Right ventricle myocardium superior (tissue), 1 donor: ENCODE results near the gene GPBAR1. TPM values are rescaled to one million over a fixed set of nuclear protein-coding genes. Genes with fewer than 3 reads are reported as not detected.

Experiments used
- ATAC-seq: fragments of 200-7000 bp; cut with Tn5 transposase; one replicate; pipeline ENCODE4 v1.9.1; 2020; ENCODE audit warnings: mild to moderate bottlenecking; ENCODE audit not compliant: poor library complexity
- DNase-seq: peaks from one replicate; pipeline ENCODE4 v3.0.0-alpha.2; 2020
- intact Hi-C: fragments of 100-400 bp; cut with DNase I; formaldehyde crosslinking; loops from one replicate; pipeline ENCODE4 v1.11.2; 2022
- long read RNA-seq: library from polyadenylated mRNA; unstranded; transcript quantifications from one replicate; pipeline ENCODE4 v2.0.0, GENCODE V29; 2021
- total RNA-seq: library from RNA; stranded (reverse); fragmentation: NEBNext Ultra II Directional; extraction: Animal tissue kit (Norgen Biotek cat#: 25700); gene quantifications from one replicate; pipeline ENCODE4 v1.2.1, GENCODE V29; 2021
- donor health status: DM: no; HTN: yes; CAD: no; lungs with severe emphysema.

Gene GPBAR1
- 1.8 TPM for total RNA-seq
- long read RNA-seq, partial matches to known transcripts: 1 of 4 reads
- long read RNA-seq, other reads (novel, unspliced or antisense): 0 of 4 reads

DNA sequence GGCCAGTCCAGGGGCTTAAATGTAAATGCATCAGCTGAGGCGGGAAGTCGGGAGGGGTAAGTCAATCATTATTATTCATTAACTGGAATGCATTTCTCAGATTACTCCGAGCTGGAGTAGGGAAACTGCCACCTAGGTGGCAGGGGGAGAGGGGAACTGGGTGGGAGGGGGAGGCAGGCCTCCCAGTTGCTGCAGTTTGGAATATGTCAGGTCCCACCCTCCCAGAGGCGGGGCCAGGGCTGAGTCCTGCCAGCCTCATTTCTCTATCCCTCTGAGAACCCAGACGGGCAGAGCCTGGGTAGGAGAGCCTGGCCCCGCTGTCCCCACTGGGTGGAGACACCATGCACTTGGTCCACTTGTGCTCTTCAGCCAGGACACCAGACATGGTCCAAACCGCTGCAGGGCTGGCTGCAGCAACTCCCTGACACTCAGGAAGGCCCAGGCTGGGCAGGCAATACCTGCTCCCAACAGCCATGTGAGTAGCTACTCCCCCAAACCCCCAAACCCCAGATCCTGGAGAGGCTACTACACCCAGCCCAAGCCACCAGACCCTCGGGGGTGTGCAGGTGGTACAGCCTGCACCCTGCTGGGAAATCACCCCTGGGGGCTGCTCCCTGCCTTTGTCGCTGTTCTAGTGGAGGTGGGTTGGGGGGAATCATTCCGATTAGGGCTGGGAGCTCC is at the start of gene GPBAR1:
Gene GPBAR1 (plus strand): TSS at position 274 of the 681 bp plus-strand sequence. CDS start 1,710 bp downstream, outside the sequence.
- ATAC-seq (peak; percentile 34), DNase-seq (peak; percentile 74)
- intact Hi-C loops: no loop called here

DNA sequence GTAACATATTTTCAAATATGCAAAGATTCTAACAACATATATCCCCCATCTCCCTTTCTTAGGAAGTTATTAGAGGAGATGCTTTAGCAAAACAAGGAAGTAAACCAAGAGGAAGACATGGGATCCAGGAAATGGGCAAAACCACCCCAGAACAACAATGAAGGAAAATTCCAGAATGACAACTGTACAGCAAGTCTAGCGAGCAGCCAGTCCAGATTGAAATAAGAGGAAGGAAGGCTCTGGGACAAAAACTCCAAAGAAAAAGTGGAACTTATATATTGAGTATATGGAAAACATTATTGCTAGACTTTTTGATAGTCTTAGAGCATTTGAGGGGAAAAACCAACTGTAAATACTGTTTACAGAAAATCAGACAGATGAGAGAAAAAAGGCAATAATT is 46.7 kb upstream of the GPBAR1 start:
- ATAC-seq (no peak), DNase-seq (no peak)
- intact Hi-C loops: no loop called here

DNA sequence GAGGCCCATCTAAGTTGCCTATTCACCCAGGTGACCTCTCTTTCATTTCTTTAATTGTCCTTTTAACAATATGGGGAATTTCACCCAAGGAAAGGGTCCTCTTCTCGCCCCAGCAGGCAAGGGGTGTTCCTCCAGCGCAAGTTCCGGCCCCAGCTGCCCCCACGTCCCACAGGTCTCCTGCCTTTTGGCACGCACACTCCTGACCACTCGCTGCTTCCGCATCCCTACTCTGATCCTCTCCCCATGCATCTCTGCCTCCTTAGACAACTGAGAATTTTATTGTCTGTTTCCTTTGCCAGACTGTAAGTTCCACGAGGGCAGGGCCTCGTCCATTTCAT is 44.5 kb upstream of the GPBAR1 start:
- DNase-seq (peak; percentile 46), ATAC-seq (peak; percentile 7)
- intact Hi-C loops: no loop called here

DNA sequence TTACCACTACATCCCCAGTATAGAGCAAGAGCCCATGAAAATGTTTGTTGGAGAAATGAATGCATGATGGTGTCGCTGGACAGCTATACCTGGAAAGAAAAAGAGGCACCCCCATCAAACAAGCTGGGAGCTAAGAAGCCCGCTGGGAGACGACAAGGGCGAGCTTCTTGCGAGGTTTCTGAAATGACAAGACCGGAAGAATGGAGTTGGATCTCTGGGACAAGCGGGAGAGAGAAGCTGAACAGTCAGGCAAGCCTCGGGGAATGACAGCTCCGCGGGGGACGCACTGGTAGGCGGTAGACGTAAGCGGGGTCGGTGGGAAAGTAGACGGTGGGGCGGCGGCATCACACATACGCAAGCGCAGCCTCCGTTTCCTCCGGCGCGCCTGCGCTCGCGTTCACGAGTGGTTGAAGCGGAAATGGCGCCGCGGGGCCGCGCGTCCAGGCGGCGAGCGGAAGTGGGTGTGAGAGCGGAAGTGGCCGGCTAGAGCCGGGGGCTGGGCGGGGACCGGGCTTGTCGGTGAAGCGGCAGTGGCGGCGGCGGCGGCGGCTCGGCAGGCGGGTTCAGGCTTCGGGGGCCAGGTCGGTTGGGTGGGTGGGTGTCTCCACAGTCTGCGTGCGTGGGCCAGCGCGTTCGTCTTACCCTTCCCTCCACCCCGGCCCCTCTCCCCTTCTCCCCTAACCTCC is 44.0 kb upstream of the GPBAR1 start, which contains the start of gene ARPC2:
Gene ARPC2 (plus strand): TSS at position 516 of the 686 bp plus-strand sequence. CDS start 282 bp downstream, outside the sequence.
- DNase-seq (peak; percentile 98), ATAC-seq (peak; percentile 99)
- intact Hi-C loops: no loop called here

- ATAC-seq (peak; percentile 64), DNase-seq (peak; percentile 68)
- intact Hi-C loops: no loop called here
These were observed 43.2 kb upstream of the GPBAR1 start for GRCh38 chr2:218217360-218218267.

- intact Hi-C loops: no loop called here
- no peak for ATAC-seq
- no peak for DNase-seq
These were observed 42.3 kb upstream of the GPBAR1 start for GRCh38 chr2:218218268-218219185.

GRCh38 chr2:218219934-218220333 is 40.9 kb upstream of the GPBAR1 start:
- DNase-seq (no peak), ATAC-seq (no peak)
- intact Hi-C loops: loop anchor here (5.0 kb wide), 1 partner anchor 37 kb away; no protein-coding TSS in a partner anchor

- ATAC-seq (no peak), DNase-seq (peak; percentile 55)
- intact Hi-C loops: loop anchor here (5.0 kb wide), 1 partner anchor 36 kb away; no protein-coding TSS in a partner anchor
These were observed 39.8 kb upstream of the GPBAR1 start for GRCh38 chr2:218221000-218221399.

DNA sequence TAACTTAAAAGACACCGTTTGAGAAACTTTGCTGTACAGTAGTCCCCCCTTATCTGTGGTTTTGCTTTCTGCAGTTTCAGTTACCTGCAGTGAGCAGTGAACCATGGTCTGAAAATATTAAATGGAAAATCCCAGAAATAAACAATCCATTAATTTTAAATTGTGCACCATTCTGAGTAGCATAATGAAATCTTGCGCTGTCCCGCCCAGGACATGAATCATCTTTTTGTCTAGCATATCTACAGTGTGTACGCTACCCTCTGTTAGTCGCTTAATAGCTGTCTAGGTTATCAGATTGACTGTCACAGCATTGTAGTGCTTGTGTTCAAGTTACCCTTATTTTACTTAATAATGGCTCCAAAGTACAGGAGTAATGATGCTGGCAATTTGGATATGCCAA is 37.8 kb upstream of the GPBAR1 start:
- intact Hi-C loops: loop anchor here (5.0 kb wide), 1 partner anchor 34 kb away; no protein-coding TSS in a partner anchor
- no peak for ATAC-seq

DNA sequence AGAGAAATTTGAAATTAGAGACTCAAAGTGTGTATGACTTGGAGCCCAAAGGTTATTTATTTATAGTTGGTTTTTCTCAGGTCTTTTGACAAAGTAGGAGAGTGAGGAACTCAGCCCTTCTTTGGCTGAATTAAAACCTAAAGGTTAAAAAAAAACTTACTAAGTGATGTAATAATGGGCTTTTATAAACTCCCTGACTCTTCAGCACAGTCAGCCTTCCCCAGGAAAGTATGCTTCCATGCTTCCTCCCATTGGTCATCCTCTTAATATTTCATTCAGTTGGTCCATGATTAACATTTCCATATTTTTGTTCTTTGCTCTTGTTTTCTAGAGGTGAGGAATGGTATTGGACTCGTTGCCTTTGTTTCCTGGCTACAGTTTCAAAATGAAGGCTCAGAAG is 36.6 kb upstream of the GPBAR1 start:
- intact Hi-C loops: loop anchor here (5.0 kb wide), 1 partner anchor 33 kb away; no protein-coding TSS in a partner anchor
- no peak for DNase-seq
- no peak for ATAC-seq

More for the DNA sequence above, 37.8 kb upstream of the GPBAR1 start:
- no peak for DNase-seq

DNA sequence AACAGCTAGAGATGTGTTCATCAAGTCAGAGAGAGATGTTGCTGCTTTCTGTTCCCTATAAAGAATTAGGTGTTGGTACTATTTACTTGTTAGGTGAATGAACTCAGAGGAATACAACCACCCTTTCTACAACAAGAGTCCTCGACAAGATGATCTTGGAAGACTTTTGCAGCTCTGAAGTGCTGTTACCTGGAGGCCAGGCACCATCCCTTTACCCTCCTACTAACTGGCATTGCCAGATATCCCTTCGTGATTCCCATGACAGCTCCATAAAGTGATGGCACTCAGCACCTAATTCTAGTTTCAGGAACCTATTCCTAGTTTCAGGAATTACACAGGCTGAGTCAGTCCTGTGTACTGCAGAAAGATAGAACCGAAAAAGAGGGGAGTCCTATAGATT is 33.9 kb upstream of the GPBAR1 start:
- DNase-seq: no peak
- intact Hi-C loops: no loop called here
- ATAC-seq: no peak

- intact Hi-C loops: no loop called here
- DNase-seq: no peak
- no peak for ATAC-seq
These were observed 32.3 kb upstream of the GPBAR1 start for GRCh38 chr2:218228366-218229090.

- peak; percentile 54 for ATAC-seq
- intact Hi-C loops: no loop called here
- no peak for DNase-seq
These were observed 31.6 kb upstream of the GPBAR1 start for GRCh38 chr2:218229239-218229638.

DNA sequence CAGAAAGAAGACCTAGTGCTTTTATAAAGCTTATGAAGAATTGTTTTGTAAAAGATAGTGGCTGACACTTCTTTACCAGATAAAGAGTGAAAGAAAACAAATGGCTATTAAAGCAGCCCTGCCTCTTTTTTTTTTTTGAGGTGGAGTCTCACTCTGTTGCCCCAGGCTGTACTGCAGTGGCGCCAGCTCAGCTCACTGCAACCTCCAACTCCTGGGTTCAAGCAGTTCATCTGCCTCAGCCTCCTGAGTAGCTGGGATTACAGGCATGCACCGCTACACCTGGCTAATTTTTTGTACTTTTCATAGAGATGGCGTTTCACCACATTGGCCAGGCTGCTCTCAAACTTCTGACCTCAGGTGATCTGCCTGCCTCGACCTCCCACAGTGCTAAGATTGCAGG is 31.0 kb upstream of the GPBAR1 start:
- intact Hi-C loops: no loop called here
- ATAC-seq (peak; percentile 25), DNase-seq (no peak)

- no peak for DNase-seq
- peak; percentile 34 for ATAC-seq
- intact Hi-C loops: no loop called here
These were observed 29.9 kb upstream of the GPBAR1 start for GRCh38 chr2:218230882-218231281.

DNA sequence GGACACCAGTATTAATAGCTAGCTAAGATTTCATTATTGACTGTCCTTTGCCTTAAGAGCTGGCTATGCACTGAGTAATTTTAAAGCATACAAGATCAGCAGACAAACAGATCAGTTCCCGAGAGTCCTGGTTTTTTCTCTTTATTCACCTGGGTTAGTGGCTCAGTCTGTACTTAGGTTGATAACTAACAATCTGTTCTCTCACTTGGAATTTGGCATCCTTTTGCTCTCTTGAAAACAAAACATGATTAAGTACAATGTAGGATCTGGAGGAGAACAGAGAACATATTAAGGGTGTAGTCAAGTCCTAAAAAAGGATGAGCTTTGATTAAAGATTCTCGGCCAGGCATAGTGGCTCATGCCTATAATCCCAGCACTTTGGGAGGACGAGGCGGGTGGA is 27.3 kb upstream of the GPBAR1 start:
- DNase-seq: no peak
- intact Hi-C loops: no loop called here
- ATAC-seq: no peak

DNA sequence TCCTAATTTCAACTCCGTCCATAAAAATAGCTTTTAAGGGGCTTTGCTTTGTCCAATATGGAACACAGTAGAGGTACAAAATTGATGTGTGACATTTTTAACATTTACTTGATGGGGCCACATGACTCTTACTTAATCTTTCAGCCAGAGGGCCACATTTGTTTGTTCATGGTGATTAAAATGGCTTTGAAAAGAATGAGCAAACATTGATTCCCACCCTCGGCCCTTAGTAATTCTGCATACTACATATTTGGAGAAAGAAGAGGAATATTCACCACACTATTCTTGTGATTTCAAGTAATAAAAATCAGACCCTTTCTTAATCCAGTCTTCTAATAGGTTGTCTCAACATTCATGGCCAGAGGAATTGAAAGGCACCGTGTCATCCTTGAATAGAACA is 26.3 kb upstream of the GPBAR1 start:
- no peak for DNase-seq
- ATAC-seq: no peak
- intact Hi-C loops: no loop called here
